Cardiac septum (tissue), 1 donor: ENCODE measurements around the gene MAGEA1. TPM values are rescaled to one million over a fixed set of nuclear protein-coding genes. Genes with fewer than 3 reads are reported as not detected.
"Not testable (repeated sequence)": the region's sequence is repeated elsewhere in the genome, so short reads cannot be mapped to it uniquely, and the experiment has no call there.

Source experiments
- DNase-seq: peaks from one replicate; pipeline ENCODE4 v3.0.0-alpha.2; 2020; ENCODE audit warnings: low spot score
- intact Hi-C: fragments of 100-400 bp; cut with DNase I; formaldehyde crosslinking; loops from one replicate; pipeline ENCODE4 v1.14.0; 2022
- long read RNA-seq: library from polyadenylated mRNA; unstranded; transcript quantifications from one replicate; pipeline ENCODE4 v2.0.0, GENCODE V29; 2021
- total RNA-seq: library from RNA; stranded (reverse); fragmentation: NEBNext Ultra II Directional; extraction: Animal tissue kit (Norgen Biotek cat#: 25700); gene quantifications from one replicate; pipeline ENCODE4 v1.2.1, GENCODE V29; 2021
- donor health status: DM: no; HTN: no; CAD: no.

The MAGEA1 gene
- not detected for total RNA-seq
- long read RNA-seq, result 0 reads

GRCh38 chrX:153179131-153179530 is at the start of gene MAGEA1:
MAGEA1 (plus strand) TSS chrX:153179284; CDS start chrX:153182390, 3,106 bp downstream.
- intact Hi-C loops, result no loop called here
- DNase-seq, result no peak

DNA sequence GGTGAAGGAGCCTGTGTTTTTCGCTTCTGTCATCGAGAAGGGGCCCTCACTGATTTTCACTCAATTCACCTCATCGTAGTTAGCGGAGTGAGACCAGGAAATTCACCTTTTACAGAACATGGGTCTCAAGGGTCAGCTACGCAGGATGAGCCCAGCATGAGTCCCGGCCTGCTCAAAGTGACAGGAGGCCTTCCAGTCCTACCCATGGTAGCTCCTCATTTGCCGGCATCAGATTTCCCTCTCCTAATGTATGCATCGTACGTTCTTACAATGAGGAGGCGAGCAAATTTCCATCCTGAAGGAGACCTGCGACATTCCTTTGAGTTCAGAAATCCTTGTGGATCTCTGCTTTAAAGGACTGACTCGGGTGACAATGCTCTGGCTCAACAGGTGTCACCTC is 46.2 kb upstream of the MAGEA1 start:
- DNase-seq, intact Hi-C loops: not testable (repeated sequence)

GRCh38 chrX:153139074-153139473 is 40.0 kb upstream of the MAGEA1 start:
- DNase-seq, intact Hi-C loops: not testable (repeated sequence)

DNA sequence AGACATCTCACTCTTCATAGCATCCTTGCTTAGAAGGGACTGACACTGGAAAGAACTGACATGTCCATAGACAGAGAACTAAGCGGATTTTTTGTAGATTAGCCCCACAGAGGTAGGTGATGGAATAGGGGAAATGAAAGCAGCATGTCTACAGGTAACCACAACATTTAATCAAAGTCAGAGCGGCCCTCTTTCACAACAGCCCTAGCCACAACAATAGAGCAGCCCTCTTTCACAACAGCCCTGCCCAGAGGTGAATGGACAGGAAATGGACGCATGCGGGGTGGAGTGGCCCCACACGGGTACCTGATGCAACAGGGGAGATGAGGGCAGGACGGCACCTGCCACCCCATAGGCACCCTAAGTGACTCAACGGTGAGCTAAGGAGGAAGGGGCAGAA is 32.8 kb upstream of the MAGEA1 start:
- DNase-seq, intact Hi-C loops: not testable (repeated sequence)

DNA sequence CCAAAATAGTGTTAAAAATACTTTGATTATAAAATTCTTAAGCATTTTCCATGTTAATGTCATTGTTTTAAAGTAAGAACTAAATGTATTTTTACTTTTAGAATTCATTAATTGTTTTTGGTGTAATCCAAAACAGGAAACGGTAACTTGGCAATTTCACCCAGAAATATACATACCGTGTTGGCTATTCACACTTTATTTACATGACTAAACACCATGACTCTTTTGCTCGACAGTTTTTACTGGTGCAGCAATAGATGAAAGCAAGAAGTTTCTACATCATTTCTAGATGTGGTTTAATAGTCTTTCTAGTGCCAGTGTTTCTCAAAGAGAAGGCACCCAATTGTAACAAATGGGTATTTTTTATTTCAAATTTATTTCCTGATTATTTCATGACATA is 25.6 kb upstream of the MAGEA1 start:
- intact Hi-C loops, result no loop called here
- no peak for DNase-seq

DNA sequence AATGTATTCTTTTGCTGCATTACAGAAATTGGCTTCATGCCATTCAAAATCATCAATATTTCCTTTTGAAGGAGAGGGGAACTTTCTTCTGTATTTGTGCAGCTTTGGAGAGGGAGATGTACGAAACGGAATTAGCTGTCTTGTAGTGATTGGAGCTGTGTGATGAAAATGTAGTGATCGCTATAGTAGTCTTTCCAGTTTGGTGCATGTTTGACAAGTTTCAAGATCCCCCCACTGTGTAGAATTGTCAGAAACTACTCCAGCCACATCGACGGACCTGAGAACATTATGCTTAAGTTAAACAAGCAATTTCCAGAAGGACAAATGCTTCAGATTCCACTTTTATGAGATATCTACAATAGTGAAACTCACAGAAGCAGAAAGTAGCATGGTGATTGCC is 21.6 kb upstream of the MAGEA1 start:
- intact Hi-C loops, result no loop called here
- DNase-seq, result no peak

DNA sequence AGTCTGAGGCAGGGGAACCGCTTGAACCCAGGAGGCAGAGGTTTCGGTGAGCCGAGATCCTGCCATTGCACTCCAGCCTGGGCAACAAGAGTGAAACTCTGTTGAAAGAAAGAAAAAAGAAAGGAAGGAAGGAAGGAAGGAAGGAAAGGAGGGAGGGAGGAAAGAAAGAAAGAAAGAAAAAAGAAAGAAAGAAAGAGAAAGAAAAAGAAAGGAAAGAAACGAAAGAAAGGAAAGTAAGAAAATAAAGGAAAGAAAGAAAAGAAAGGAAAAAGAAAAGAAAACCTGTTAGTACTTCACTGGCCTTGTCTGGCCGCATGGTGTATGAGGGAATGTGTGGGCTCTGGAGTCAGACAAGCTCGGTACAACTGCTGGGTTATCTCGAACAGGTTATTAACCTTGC is 20.8 kb upstream of the MAGEA1 start:
- intact Hi-C loops, result no loop called here
- DNase-seq, result no peak

- intact Hi-C loops, result no loop called here
- DNase-seq, result no peak
Measured at GRCh38 chrX:153161952-153162351, 17.1 kb upstream of the MAGEA1 start.

GRCh38 chrX:153164733-153165132 is 14.4 kb upstream of the MAGEA1 start:
- DNase-seq, result no peak
- intact Hi-C loops, result no loop called here

GRCh38 chrX:153168423-153168822 is 10.7 kb upstream of the MAGEA1 start:
- intact Hi-C loops, result not testable (repeated sequence)

DNA sequence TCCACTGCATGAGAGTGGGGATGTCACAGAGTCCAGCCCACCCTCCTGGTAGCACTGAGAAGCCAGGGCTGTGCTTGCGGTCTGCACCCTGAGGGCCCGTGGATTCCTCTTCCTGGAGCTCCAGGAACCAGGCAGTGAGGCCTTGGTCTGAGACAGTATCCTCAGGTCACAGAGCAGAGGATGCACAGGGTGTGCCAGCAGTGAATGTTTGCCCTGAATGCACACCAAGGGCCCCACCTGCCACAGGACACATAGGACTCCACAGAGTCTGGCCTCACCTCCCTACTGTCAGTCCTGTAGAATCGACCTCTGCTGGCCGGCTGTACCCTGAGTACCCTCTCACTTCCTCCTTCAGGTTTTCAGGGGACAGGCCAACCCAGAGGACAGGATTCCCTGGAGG is 2.7 kb downstream of the MAGEA1 start:
- no peak for DNase-seq
- intact Hi-C loops, result no loop called here

More at GRCh38 chrX:153168423-153168822, 10.7 kb upstream of the MAGEA1 start:
- not testable (repeated sequence) for DNase-seq

DNA sequence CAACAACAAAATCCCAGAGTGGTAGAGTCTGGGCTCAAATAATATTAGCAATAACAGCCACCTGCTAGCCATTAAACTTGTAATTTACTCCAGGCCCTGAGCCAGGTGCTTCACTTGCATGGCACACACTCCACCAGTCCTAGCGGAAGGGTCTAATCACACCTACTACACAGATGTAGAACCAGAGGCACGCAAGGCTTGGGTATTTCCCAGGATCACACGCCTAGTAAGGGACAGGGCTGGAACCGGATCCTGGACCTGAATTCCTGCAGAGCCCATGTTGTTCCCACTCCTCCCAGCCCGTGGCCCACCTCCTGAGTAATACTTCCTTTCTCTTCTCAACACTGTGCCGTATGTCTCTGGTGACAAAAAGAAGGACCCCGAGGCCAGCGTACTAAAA is 5.7 kb downstream of the MAGEA1 start:
- DNase-seq, result no peak
- intact Hi-C loops, result no loop called here

DNA sequence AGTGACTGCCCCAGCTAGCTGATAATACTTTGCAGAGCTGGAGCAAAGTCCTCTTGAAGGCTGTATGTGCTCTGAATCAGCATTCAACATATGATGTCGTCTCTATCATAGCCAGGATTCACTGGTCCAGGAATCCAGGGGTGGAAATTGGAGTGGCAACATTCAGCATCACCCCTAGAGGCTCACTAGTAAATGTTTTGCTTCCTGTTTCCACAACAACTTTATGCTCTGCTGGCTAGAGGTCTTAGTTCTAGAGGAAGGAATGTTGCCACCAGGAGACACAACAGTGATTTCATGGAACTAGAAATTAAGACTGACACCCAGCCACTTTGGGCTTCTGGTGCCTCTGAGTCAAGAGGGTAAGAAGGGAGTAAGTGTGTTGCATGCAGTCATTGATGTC is 11.3 kb downstream of the MAGEA1 start:
- DNase-seq, result no peak

DNA sequence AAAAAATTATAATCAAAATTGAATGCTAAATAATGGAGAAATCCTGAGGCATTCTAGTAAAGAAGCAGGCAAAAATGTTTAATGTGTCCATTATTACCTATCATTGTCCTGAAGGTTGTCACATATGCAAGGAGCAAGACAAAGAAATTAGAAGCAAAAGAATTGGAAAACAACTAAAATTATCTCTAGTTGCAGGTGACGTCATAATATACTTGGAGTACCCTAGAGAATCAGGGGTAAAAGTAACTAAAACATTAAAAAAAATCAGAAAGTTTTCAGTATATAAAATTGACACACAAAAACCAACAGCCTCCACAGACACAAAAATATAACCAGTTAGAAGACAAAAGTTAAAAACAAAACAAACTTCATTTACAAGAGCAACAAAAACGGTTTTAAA is 21.4 kb downstream of the MAGEA1 start:
- no peak for DNase-seq
- intact Hi-C loops, result no loop called here

More for the DNA sequence above, 11.3 kb downstream of the MAGEA1 start:
- intact Hi-C loops, result no loop called here

GRCh38 chrX:153206425-153207046 is 27.5 kb downstream of the MAGEA1 start:
- intact Hi-C loops, result no loop called here
- DNase-seq, result no peak

- intact Hi-C loops, result no loop called here
Measured at GRCh38 chrX:153209347-153209746, 30.3 kb downstream of the MAGEA1 start.

GRCh38 chrX:153214934-153215333 is 35.9 kb downstream of the MAGEA1 start:
- intact Hi-C loops, result no loop called here
- no peak for DNase-seq

More at GRCh38 chrX:153209347-153209746, 30.3 kb downstream of the MAGEA1 start:
- no peak for DNase-seq

- intact Hi-C loops, result no loop called here
- DNase-seq, result no peak
Measured at GRCh38 chrX:153216926-153217325, 37.8 kb downstream of the MAGEA1 start.

- intact Hi-C loops, result no loop called here
- no peak for DNase-seq
Measured at GRCh38 chrX:153225438-153226098, 46.5 kb downstream of the MAGEA1 start.

- intact Hi-C loops, result no loop called here
- DNase-seq, result no peak
Measured at GRCh38 chrX:153226344-153227185, 47.5 kb downstream of the MAGEA1 start.
